BJ (cell line): ENCODE results near the gene FRMPD2. TPM values are rescaled to one million over a fixed set of nuclear protein-coding genes. Genes with fewer than 3 reads are reported as not detected.
"Not testable (repeated sequence)": the region's sequence is repeated elsewhere in the genome, so short reads cannot be mapped to it uniquely, and the experiment has no call there.

Experiments used
- CTCF ChIA-PET: fragments of 350-600 bp; formaldehyde crosslinking; extraction: SDS; loops from one replicate; lab custom pipeline; 2021; ENCODE audit warnings: antibody characterized with exemption, inconsistent platforms; lab: Yijun Ruan, JAX
- POLR2A ChIA-PET: fragments of 300-600 bp; sonication (Branson Sonifier 250); formaldehyde crosslinking; extraction: SDS; loops from one replicate; lab custom pipeline; 2021; ENCODE audit warnings: antibody characterized with exemption; lab: Charles Lee
- DNase-seq: peaks from one replicate; pipeline ENCODE4 v3.0.0-alpha.2; 2011; ENCODE audit warnings: low read depth
- H3K27me3 ChIP-seq: 2 replicates; pipeline ENCODE4 v1.6.0; 2011; ENCODE audit warnings: low read length; ENCODE audit not compliant: control insufficient read depth, insufficient read depth
- H3K36me3 ChIP-seq: 2 replicates; pipeline ENCODE4 v1.5.1; 2011; ENCODE audit warnings: low read length; ENCODE audit not compliant: control insufficient read depth, insufficient read depth
- H3K4me3 ChIP-seq: 2 replicates; pipeline ENCODE4 v1.5.1; 2011; ENCODE audit warnings: low read depth, mild to moderate bottlenecking, control low read depth, low read length
- polyA plus RNA-seq: library from polyadenylated mRNA; depleted of rRNA; stranded (reverse); fragments of >200 nt; gene quantifications from 2 replicates; pipeline ENCODE4 v1.2.3, GENCODE V29; 2011
- TF ChIP-seq, protein P1 (sequence below): IDR thresholded peaks from 2 replicates; pipeline ENCODE4 v1.5.1; 2011; ENCODE audit warnings: low read depth, mild to moderate bottlenecking, control low read depth, inconsistent platforms, low read length, moderate library complexity; ENCODE audit not compliant: insufficient read depth

Gene FRMPD2
- polyA plus RNA-seq, 1 experiment, result not detected

- no peak for DNase-seq
- TF ChIP-seq, protein P1, sequence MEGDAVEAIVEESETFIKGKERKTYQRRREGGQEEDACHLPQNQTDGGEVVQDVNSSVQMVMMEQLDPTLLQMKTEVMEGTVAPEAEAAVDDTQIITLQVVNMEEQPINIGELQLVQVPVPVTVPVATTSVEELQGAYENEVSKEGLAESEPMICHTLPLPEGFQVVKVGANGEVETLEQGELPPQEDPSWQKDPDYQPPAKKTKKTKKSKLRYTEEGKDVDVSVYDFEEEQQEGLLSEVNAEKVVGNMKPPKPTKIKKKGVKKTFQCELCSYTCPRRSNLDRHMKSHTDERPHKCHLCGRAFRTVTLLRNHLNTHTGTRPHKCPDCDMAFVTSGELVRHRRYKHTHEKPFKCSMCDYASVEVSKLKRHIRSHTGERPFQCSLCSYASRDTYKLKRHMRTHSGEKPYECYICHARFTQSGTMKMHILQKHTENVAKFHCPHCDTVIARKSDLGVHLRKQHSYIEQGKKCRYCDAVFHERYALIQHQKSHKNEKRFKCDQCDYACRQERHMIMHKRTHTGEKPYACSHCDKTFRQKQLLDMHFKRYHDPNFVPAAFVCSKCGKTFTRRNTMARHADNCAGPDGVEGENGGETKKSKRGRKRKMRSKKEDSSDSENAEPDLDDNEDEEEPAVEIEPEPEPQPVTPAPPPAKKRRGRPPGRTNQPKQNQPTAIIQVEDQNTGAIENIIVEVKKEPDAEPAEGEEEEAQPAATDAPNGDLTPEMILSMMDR, result no peak
- ChIA-PET CTCF (interaction anchor here (0.7 kb wide), 1 partner anchor 17 kb away, joined by 3 read pairs; no protein-coding TSS in a partner anchor), POLR2A (no interaction called here)
- Histone ChIP-seq H3K4me3 (no peak overlapping the region), H3K27me3 (peaks cover 8% of the 10 kb centered on the region), H3K36me3 (no peaks in the 10 kb centered on the region)
These were observed 90.3 kb downstream of the FRMPD2 start for GRCh38 chr10:48184224-48184623.

DNA sequence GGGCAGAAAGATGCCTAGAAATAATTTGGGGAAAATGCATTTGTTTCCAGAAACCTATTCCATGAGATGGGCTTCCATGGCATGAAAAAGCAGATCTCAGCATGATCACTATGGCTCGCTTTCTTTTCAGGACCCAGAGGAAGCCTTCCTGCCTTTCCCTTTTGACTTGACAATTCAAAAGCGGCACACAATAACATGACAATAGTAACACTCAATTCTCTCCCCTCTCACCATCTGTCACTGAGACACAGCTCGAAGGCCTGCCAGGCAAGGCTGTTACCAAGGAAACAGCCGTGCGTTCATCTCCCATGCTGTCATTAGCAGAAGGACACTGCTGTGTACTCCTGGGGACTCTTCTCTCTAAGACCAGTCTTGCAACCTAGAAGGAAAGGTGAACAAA lies 101.8 kb downstream of the FRMPD2 start:
- H3K36me3 ChIP-seq, DNase-seq, H3K4me3 ChIP-seq, CTCF ChIA-PET, POLR2A ChIA-PET, H3K27me3 ChIP-seq: not testable (repeated sequence)

DNA sequence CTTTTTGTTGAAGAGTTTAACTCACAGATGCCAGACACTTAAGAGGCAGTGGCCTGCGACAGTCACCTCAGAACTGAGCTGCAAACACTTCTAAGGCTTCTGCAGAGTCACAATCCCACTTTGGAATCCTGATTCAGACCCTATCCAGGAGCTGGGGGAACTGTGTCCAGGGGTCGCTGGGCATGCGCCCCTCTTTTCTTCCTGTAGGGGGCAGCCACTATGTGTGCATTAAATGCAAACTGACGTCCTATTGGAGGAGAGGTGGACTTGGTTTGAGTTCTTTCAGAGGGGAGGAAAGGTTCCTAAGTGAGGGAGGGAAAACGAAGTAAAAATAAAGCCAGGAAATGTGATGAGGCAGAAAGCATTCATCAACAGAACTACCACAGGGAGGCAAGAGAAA lies 113.8 kb downstream of the FRMPD2 start:
- DNase-seq, POLR2A ChIA-PET, H3K36me3 ChIP-seq, H3K4me3 ChIP-seq, CTCF ChIA-PET, H3K27me3 ChIP-seq: not testable (repeated sequence)

DNA sequence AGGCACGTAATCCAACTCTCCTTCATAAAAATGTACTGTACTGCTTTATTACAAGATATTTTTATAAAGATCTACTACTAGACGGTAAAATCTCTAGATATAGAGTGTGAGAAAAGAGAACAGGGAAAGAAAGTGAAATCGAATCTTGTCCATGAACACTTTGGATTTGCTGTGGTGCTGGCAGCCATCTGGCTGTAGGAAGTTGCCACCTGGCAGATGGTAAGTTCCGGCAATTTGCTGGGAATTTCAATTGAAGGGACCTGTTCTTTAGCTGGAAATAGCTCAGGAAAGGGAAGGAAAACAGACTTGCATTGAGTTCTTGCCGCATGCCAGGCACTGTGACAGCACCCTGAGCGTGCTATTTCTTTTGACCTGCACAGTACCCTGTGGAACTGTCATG lies 114.3 kb downstream of the FRMPD2 start:
- CTCF ChIA-PET, H3K4me3 ChIP-seq, H3K27me3 ChIP-seq, H3K36me3 ChIP-seq, DNase-seq, POLR2A ChIA-PET: not testable (repeated sequence)

GRCh38 chr10:48154211-48155140 lies 120.0 kb downstream of the FRMPD2 start:
- CTCF ChIA-PET, H3K27me3 ChIP-seq, DNase-seq, H3K36me3 ChIP-seq, POLR2A ChIA-PET, H3K4me3 ChIP-seq: not testable (repeated sequence)

DNA sequence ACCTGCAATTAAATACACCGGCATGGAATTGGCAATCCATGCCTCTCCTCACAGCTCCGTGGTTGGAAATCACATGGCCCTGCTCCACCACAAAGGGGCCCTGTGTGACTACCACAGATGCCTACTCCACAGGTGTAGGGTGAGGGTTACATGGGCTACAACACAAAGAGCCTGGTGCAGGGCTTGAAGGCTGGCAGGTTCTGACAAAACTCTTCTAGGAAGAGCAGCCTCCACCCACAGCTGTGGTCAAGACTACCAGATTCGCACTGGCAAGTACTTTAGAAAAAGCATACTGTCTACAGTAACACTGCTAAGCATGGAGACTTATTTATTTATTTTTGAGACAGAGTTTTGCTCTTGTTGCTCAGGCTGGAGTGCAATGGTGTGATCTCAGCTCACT lies 126.9 kb downstream of the FRMPD2 start:
- H3K36me3 ChIP-seq, DNase-seq, H3K4me3 ChIP-seq, CTCF ChIA-PET, POLR2A ChIA-PET, H3K27me3 ChIP-seq: not testable (repeated sequence)

GRCh38 chr10:48143721-48144642 lies 130.5 kb downstream of the FRMPD2 start:
- H3K4me3 ChIP-seq, CTCF ChIA-PET, DNase-seq, POLR2A ChIA-PET, H3K27me3 ChIP-seq, H3K36me3 ChIP-seq: not testable (repeated sequence)

DNA sequence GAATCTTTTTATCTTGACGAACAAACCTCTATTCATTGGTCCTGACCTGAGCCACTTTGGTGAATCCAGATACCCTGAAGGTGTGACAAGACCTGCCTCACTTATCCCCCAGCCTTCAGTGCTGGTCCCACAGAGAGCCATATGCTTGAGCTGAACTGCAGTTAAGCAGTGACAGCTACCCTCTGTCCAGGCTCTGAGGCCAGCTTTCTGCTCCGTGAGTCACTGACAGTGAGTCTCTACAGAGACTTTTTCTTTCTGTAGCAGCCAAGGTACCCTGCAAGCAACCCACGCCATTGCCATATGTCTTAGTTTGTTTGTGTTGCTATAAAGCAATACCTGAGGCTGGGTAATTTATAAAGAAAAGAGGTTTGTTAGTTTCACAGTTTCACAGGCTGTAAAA lies 133.5 kb downstream of the FRMPD2 start:
- CTCF ChIA-PET, H3K4me3 ChIP-seq, POLR2A ChIA-PET, H3K27me3 ChIP-seq, DNase-seq, H3K36me3 ChIP-seq: not testable (repeated sequence)

- H3K4me3 ChIP-seq, DNase-seq, POLR2A ChIA-PET, H3K27me3 ChIP-seq, H3K36me3 ChIP-seq, CTCF ChIA-PET: not testable (repeated sequence)
These were observed 134.3 kb downstream of the FRMPD2 start for GRCh38 chr10:48139953-48140850.

DNA sequence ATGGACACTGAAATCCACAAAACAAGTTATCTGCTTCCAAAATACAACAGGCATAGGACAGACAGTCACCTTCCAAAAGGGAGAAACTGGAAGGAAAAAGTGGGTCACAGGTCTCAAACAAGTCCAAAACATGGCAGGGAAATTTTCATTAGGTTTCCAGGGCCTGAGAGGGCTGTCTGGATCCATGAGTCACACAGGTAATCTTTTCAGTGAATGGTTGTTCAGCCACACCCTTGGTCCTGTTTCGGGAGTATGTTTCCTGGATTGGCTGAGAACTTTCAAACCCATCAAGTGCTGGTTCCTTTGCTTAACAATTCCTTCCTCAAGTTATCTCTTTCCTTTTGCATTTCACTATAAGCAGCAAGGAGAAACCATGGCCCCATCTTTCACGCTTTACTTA lies 145.5 kb downstream of the FRMPD2 start:
- H3K27me3 ChIP-seq, POLR2A ChIA-PET, CTCF ChIA-PET, H3K36me3 ChIP-seq, H3K4me3 ChIP-seq, DNase-seq: not testable (repeated sequence)

- CTCF ChIA-PET, H3K27me3 ChIP-seq, H3K4me3 ChIP-seq, DNase-seq, H3K36me3 ChIP-seq, POLR2A ChIA-PET: not testable (repeated sequence)
These were observed 148.2 kb downstream of the FRMPD2 start for GRCh38 chr10:48126251-48126650.
